AG09309 (cell line): ENCODE results near the gene LRRC27.

Experiments used
- DNase-seq: peaks from one replicate; pipeline ENCODE4 v3.0.0-alpha.2; 2010; ENCODE audit warnings: low read depth
- H3K4me3 ChIP-seq: 2 replicates; pipeline ENCODE4 v1.5.1; 2011; ENCODE audit warnings: mild to moderate bottlenecking, low read depth, low read length, moderate library complexity; ENCODE audit not compliant: control insufficient read depth
- CTCF ChIP-seq: IDR thresholded peaks from 2 replicates; pipeline ENCODE4 v1.5.1; 2011; ENCODE audit warnings: mild to moderate bottlenecking, low read depth, low read length, inconsistent platforms; ENCODE audit not compliant: insufficient read depth, control insufficient read depth; ENCODE audit errors: missing control alignments

The LRRC27 gene

GRCh38 chr10:132406750-132407149 lies 74.8 kb downstream of the LRRC27 start:
- H3K4me3 ChIP-seq, result no peak overlapping the region

GRCh38 chr10:132407243-132407746 lies 75.3 kb downstream of the LRRC27 start:
- DNase-seq, result no peak
- H3K4me3 ChIP-seq, result no peak overlapping the region
- TF ChIP-seq CTCF, result no peak

More at GRCh38 chr10:132406750-132407149, 74.8 kb downstream of the LRRC27 start:
- no peak for TF ChIP-seq CTCF
- no peak for DNase-seq

- H3K4me3 ChIP-seq, result no peak overlapping the region
- TF ChIP-seq CTCF, result no peak
- DNase-seq, result no peak
Observed at GRCh38 chr10:132407846-132408278, 75.9 kb downstream of the LRRC27 start.

GRCh38 chr10:132408367-132408781 lies 76.4 kb downstream of the LRRC27 start:
- no peak overlapping the region for H3K4me3 ChIP-seq
- DNase-seq, result no peak
- TF ChIP-seq CTCF, result no peak

GRCh38 chr10:132408823-132409666 lies 77.1 kb downstream of the LRRC27 start:
- no peak for TF ChIP-seq CTCF
- DNase-seq, result no peak
- no peak overlapping the region for H3K4me3 ChIP-seq

GRCh38 chr10:132409667-132410028 lies 77.7 kb downstream of the LRRC27 start:
- no peak for DNase-seq
- no peak for TF ChIP-seq CTCF
- no peak overlapping the region for H3K4me3 ChIP-seq
